Neural progenitor cell (in vitro differentiated cells): ENCODE results near the gene TANC2.

ENCODE experiments used
- CTCF ChIP-seq: fragments of 200-600 bp; sonication (generic); IDR thresholded peaks from 2 replicates; pipeline ENCODE4 v1.5.1; 2017; ENCODE audit warnings: antibody characterized with exemption, mild to moderate bottlenecking
- EZH2 ChIP-seq: fragments of 200-600 bp; sonication (generic); IDR thresholded peaks from 2 replicates; pipeline ENCODE4 v1.6.1; 2017; ENCODE audit warnings: antibody characterized with exemption, mild to moderate bottlenecking, moderate library complexity

- no peak for TF ChIP-seq EZH2
- TF ChIP-seq CTCF: no peak
These were observed 28.4 kb upstream of the TANC2 start for GRCh38 chr17:62937606-62938005.
